ENCODE results near the gene SHC3. TPM values are rescaled to one million over a fixed set of nuclear protein-coding genes. Genes with fewer than 3 reads are reported as not detected.

Gene SHC3
- total RNA-seq, 1 experiment from 2014 or later: 0.66 TPM

DNA sequence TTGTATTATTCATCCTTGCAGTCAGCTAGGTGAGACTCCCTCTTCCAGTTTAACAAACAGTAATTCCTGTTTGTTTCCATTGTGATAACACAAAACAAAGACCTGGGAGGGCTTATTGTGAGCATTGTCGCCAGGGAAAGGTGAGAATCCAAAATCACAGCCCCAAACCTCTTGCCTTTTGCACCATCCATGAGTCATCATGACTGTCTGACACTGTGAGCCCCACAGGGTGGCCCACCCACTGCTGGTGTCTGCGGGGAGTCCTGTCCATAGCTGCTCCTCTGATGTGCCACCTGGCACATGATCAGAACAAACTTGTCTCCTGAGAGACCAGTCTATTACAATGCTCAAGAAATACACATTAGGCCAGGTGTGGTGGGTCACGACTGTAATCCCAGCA lies 221.1 kb downstream of the SHC3 start:
- H3K4me2 ChIP-seq (ENCODE audit: low read length): no peak overlapping the region
- no peaks in the 10 kb centered on the region for H4K20me1 ChIP-seq (ENCODE audit: low read length)
- no peak overlapping the region for H3K9ac ChIP-seq (ENCODE audit: low read length)
- H3K4me1 ChIP-seq (ENCODE audit: insufficient read depth, low read length): no peaks in the 10 kb centered on the region
- POLR2A ChIA-PET (ENCODE audit: unreplicated experiment): no interaction called here
- CTCF ChIA-PET: no interaction called here
- H3K9me3 ChIP-seq (ENCODE audit: low read length): no peaks in the 10 kb centered on the region
- H3K27me3 ChIP-seq (ENCODE audit: low read length): no peaks in the 10 kb centered on the region
- no peaks in the 10 kb centered on the region for H3K36me3 ChIP-seq (ENCODE audit: low read depth, low read length)
- intact Hi-C loops (cut with micrococcal nuclease): no loop called here
- no peak overlapping the region for H3K4me3 ChIP-seq (ENCODE audit: low read length)
- H3K79me2 ChIP-seq (ENCODE audit: low read length): no peaks in the 10 kb centered on the region
- DNase-seq: no peak
- BruUV-seq (replicated peaks): no TSS peak
- H3F3A ChIP-seq (ENCODE audit: low read length, unreplicated experiment): no peaks in the 10 kb centered on the region
- H3K9me2 ChIP-seq (replicated peaks; ENCODE audit: low read length): no peaks in the 10 kb centered on the region
- H2AFZ ChIP-seq (ENCODE audit: low read length): no peak overlapping the region
- no peak for ATAC-seq
- TF ChIP-seq CTCF (conservative IDR thresholded peaks at IDR 0.05; ENCODE audit: low read depth, low read length): no peak
- no peak for TF ChIP-seq EZH2phosphoT487 (IDR thresholded peaks at IDR 0.05; ENCODE audit: borderline replicate concordance, low read length)
- TF ChIP-seq EZH2 (IDR thresholded peaks at IDR 0.05; ENCODE audit: low read length, unreplicated experiment): no peak
- H3K27ac ChIP-seq (ENCODE audit: low read length): no peak overlapping the region

Other genes starting within 250 kb of the SHC3 start
- 8.4 and 10.0 TPM in 2 replicates for gene S1PR3, start 187.3 kb downstream of the SHC3 start, total RNA-seq (2014; rRNA removed)
- gene CKS2, start 132.4 kb upstream of the SHC3 start, total RNA-seq (2014; rRNA removed): 146 and 147 TPM in 2 replicates
- gene SECISBP2, start 139.7 kb upstream of the SHC3 start, total RNA-seq (2014; rRNA removed): 14.4 and 15.7 TPM in 2 replicates